Tibial nerve (tissue), 4 donors: ENCODE results near the gene EMILIN1.

Source experiments
- CTCF ChIP-seq, 5 experiments: fragments of 200-600 bp in 3 of 5; fragments of 450-650 bp in 2 of 5; sonication (generic) in 3 of 5; IDR thresholded peaks; one replicate each; pipeline ENCODE4 v1.5.1; 2016 to 2019; ENCODE audit warnings: antibody characterized with exemption in 5 of 5, mild to moderate bottlenecking in 3 of 5, moderate library complexity in 2 of 5
- EP300 ChIP-seq, 2 donors: sonication (generic); formaldehyde crosslinking; IDR thresholded peaks; one replicate each; pipeline ENCODE4 v1.6.1; 2017; ENCODE audit warnings: antibody characterized with exemption in 2 of 2, mild to moderate bottlenecking in 1 of 2
- POLR2A ChIP-seq, 2 donors: fragments of 450-650 bp; IDR thresholded peaks; one replicate each; pipeline ENCODE4 v1.6.1; 2017; ENCODE audit warnings: antibody characterized with exemption in 2 of 2, mild to moderate bottlenecking in 2 of 2, moderate library complexity in 2 of 2

GRCh38 chr2:27089111-27089954, 10.9 kb downstream of the EMILIN1 start:
- TF ChIP-seq CTCF (IDR thresholded peaks at IDR 0.05) (no peak), POLR2A (IDR thresholded peaks at IDR 0.05) (no peak), EP300 (IDR thresholded peaks at IDR 0.05) (no peak)
